Stimulated activated CD4-positive, alpha-beta T cell treated with anti-CD3 and anti-CD28 coated beads, Interleukin-12 subunit alpha, Interleukin-12 subunit beta, amount 100 ng/mL, for 24 hours (primary cell): ENCODE measurements around the gene PAX8.
A peak's percentile ranks its signal among the peaks of the same experiment; 100 is the strongest.

Experiments
- DNase-seq, 2 experiments: peaks; one replicate each; pipeline ENCODE4 v3.0.0-alpha.2; 2020; ENCODE audit warnings: low read depth in 2 of 2

The PAX8 gene

DNA sequence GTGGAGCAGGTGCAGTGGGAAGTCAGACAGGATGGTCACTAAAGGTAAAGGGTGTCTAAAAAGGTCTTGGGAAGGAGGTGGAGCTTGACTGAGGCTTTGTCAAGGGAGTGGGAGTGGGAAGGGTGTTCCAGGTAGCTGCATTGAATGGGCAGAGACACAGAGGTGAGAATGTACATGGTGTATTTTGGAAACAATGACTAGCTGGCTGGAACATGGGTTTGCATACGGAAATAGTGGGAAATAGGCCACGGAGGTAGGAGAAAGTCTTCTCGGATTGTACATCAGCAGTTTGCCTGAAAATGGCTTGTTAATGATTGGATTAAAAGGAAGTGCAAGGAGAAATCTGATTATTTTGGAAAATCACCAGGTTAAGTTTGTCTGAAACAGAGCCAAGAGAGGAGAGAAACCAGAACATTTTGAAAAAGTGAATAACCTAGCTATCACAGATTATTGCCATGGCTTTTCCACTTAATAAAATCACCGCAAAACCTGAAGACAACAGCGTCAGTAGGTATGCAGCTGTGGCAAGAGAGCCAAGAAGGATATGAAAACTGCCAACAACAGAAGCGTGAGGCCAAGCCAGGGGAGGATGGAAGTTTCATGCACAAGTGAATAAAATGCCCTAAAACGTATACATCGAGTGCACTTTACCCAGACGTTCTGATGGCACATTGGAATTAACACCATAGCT is 13.9 kb downstream of the PAX8 start:
- no peak for DNase-seq

DNA sequence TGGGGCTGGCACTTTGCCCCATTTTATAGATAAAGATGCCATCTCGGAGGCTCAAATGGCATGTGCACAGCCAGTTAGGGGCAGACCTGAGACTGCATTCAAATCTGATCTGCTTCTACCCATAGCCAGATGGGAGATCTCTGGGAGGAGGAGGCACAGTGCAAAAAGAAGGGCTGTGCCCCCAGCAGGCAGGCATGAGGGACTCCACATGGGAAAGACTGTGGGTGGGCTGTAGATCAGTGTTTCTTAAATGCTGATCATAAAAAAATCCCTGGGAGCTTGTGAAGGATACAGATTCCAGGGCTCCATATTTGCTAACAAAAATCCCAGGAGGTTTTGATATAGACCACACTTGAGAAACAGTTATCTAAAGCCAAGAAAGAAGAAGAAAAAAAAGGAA is 15.2 kb downstream of the PAX8 start:
- no peak for DNase-seq

DNA sequence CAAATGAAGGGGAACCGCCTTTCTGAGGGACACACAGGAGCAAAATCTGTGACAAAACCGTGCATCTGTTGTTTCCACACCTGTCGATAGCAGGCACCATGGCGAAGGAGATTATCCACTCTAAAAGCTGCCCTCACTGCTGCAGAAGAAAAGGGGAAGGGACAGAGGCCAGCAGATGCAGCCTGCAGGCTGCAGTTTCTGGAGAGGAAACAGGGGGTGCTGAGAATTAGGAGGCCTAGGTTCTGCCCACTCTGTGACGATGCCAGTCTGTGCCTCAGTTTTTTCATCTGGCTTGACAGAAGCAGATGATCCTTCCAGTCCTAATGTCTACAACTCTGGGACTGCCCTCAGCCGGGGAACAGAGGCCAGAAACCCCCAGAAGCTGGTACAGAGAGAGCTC is 17.7 kb downstream of the PAX8 start:
- no peak for DNase-seq

DNA sequence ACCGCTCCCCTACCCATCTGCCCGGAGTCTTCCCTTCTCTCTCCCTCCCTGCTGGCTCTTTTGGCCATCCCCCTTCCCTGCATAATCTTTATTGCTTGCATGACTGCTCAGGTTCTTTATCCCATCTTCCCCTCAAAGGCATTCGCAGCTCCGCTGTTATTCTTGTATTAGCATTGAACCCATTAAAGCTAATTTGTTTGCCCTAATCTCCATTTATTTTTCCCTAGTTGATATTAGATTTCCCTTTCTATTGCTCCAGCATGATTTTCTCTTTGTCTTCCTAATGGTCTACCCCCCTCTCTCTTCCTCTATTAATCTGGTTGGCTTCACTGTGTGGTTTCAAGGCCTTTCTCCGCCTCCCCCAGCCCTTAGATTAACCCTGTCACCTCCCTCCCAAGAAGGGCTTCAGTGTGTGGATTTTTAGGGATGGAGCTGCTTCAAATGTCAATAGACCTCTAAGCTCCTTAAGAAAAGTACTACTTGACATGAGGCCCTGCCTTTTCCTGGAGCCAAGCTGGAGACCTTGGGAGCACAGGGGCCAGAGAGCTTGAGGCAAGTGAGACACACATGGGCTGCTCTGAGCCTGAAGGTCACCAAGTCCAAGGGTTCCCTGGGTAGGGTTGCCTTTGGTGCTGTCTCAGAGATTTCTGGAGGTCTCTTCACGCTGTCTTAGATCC is 20.1 kb downstream of the PAX8 start:
- DNase-seq: no peak

DNA sequence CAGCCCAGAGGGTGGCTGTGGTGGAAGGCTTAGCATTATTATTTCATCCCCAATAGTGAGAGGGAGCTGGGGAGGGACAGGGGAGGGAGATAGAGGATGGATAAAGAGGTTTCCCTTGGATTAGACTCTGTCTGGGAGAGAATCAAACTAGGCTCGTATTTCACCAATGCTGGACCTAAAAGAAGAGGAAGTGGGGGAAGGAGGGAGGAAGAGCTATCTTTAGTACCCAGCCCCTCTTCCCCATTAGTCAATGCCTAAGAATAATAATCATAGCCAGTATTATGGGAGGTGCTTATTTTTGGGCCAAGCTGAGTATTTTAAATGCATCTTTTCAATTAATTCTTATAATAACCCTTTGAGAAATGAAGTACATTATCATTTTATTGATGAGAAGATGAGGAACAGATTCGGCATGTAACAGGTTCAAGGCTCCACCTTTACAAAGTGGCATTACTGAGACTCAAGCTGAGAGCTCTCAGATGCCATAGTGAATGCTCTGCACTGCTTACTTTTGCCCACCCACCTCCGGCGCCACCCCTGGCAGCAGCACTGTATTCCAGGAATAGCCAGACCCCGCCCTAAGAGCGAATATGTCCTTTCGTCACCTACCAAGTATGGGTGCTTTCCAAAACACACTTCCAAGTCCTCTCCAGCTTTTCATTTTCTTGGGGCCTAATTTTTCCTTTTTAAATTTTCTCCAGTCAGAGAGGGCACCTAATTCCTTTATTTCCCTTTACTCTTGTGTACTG is 21.0 kb downstream of the PAX8 start:
- DNase-seq: no peak

DNA sequence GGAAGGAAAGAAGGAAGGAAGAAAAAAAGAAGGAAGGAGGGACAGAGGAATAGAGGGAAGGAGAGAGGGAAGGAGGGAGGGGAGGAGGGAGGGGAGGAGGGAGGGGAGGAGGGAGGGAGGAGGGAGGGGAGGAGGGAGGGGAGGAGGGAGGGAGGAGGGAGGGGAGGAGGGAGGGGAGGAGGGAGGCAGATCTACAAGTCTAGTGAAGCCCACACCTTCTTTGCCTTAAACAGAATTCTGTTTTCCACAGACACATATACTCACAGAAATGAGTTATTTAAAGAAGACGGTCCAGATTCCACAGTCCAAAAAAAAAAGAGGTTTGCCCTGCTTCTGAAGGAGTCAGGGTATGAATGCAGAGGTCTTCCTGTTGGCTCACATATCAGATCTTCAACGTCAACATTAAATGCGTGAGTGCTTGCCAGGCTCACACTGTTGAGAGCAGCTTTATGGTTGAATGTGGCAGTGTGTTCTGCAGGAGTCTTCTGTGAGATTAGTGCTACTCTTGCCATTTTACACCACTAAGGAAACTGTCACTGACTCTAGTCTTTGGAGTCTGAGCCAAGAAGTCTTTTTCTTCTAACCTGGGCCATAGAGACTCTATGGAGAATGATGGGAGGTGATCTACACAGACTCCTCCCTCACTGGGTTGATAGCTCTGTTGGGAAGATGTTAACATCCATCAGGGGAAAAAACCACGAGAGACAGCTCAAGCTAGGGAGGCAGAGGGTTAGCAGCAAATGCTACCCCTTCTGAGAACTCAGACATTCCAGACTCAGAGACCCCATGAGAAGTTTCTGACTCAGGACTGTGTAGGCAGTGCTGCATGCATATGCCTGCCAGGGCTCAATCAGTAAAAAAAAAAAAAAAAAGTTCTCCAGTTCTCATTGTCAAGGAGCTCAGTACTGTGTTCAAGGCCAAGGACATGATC is 23.3 kb downstream of the PAX8 start:
- no peak for DNase-seq

DNA sequence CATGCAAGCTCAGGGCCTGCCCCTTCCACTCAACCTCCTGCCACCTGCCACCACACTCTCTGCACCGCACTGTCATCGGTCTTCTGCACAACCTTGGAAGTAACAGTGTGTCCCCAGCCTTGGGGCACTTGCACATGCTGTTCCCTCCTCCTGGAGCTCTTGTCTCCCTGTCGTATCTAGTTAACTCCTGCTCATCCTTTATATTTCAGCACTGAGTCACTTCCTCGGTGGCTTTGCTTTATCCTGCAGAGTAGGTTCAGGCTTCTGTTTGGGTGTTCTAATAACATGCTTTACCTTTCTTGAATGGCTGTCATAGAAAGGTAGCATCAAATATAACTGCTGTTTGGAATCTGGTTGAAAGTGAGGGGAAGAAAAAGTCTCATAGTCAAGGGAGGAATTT is 25.3 kb downstream of the PAX8 start:
- no peak for DNase-seq

DNA sequence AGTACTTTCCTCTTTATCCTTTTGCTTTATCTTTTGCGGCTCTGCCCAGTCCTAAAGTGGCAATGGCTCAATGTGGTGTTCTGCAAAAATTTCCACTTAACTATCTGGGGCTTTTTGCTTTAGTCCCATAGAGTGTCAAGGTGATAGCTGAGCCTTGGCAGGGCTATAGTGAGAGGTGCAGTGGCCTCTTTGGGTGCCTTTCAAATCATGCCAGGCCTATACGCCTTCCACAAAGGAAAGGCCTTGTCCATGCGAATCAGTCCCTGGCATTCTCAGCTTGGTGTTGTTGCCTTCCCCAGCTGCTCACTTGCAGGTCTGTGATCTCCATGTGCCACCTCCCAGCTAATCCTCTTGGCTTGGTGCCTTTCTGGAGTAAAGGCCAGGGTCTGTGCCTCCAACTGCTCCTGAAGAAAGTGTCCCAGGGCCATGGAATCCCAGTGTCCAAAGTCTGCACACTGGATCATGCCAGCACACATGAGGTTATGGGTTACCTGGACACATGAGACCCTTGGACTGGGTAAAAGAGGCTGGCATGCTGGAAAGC is 26.6 kb downstream of the PAX8 start:
- DNase-seq: no peak

DNA sequence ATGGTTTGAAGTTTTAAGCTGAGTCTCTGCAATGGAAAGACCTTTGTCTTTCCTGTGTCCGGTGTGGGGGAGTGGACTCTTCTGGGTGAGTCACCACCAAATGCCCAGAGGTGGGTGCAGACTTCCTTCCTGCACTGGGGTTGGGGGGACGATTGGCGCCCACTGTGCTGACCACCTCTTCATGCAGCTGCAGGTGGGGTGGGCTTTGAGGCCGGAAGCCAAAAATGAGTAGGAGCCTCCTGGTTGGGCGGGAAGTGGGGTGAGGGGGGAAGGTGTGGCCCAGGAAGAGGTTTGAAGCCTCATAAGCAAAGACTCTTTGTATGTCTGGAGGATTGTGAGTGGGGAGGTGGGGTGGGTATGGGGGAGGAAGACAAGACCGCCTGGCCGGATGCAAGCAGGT is 27.6 kb downstream of the PAX8 start:
- DNase-seq: no peak

DNA sequence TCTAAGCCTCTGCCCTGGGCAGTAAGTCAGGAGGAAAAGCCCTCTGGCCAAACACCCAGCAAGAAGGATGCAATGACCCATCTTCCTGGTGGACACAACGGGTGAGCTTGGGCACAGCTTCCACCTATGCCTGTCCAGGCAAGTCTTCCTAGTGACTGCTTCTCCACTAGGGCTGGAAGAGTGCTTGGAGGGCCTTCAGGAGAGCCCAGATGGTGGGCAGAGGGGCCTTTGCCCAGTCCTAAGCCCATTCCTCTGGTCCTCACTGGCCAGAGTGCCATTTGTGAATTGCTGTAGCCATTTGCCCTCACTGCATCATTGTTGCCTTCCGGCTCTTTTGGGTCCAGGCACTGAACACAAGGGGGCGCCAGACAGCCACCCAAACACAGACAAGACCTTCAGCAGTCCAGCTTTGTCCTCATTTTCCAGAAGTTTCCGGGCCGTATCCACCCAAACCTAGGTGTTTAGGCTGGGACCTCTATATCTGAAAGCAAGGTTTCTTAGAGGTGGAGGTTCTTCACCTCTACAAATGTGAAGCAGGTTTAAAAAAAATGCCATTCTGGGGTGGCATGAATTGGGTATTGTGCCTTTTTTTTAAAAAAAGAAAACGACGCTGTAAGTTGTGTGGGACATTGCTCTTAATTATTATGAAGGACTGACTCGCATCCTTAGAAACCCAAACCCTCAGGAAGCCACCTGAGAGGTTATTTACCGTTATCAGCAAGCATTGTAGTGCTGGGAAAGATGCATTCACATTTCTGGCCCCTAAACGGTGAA is 29.5 kb downstream of the PAX8 start:
- DNase-seq: peak; percentile 44 to 70

DNA sequence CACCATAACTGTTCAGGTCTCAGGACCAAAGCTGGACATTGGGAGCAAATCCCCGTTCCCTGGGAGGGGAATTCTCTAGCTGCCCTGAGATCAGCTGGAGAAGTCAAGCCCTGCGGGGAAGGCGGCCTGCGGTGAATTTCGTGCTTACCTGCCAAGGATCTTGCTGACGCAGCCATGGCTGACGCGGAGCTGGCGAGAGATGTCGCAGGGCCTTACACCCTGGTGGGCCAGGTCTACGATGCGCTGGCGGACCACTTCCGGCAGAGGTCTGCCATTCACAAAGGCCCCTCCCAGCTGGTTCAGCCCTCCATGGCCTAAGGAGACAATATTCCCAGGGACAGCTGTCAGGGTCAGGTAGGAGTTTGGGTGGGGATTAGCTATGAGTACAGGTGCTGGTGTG is 32.1 kb downstream of the PAX8 start:
- no peak for DNase-seq

DNA sequence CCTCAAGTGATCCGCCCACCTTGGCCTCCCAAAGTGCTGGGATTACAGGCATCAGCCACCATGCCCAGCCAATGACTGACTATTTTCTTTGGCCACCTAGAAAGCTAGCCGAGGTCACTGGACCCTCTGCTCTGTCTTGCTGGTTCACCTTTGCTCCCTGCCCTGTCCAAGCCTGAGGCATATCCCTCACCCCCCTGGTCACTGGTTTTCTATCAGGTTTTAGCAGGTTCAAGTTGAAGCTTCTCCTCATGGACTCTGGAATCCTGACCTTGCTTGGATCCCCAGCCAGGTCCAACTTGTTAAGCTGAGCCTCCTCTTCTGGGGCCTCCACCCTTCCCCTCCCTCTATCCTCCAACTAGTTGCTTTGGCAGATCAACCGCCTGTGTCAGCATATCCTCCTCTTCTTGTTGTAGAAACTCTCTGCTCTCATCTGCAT is 33.4 kb downstream of the PAX8 start:
- DNase-seq: no peak

DNA sequence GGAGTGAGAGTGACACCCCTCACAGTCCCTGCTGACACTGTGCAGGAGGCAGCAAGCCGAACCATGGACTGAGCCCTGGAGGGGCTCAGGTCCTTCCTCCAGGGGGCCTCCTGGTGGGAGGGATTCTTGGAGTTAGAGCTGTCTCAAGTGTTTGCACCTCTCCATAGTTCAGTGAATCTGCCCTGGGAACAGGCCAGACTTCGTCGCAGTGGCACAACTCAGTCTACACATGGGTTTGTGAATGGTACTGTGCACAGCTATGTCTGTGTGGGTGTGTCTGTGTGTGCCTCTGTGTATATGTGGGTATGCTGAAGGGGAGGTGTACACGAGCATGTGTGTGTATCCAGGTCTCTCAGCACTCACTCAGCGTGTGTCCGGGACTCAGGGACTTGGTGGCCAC is 36.4 kb downstream of the PAX8 start:
- DNase-seq: no peak

DNA sequence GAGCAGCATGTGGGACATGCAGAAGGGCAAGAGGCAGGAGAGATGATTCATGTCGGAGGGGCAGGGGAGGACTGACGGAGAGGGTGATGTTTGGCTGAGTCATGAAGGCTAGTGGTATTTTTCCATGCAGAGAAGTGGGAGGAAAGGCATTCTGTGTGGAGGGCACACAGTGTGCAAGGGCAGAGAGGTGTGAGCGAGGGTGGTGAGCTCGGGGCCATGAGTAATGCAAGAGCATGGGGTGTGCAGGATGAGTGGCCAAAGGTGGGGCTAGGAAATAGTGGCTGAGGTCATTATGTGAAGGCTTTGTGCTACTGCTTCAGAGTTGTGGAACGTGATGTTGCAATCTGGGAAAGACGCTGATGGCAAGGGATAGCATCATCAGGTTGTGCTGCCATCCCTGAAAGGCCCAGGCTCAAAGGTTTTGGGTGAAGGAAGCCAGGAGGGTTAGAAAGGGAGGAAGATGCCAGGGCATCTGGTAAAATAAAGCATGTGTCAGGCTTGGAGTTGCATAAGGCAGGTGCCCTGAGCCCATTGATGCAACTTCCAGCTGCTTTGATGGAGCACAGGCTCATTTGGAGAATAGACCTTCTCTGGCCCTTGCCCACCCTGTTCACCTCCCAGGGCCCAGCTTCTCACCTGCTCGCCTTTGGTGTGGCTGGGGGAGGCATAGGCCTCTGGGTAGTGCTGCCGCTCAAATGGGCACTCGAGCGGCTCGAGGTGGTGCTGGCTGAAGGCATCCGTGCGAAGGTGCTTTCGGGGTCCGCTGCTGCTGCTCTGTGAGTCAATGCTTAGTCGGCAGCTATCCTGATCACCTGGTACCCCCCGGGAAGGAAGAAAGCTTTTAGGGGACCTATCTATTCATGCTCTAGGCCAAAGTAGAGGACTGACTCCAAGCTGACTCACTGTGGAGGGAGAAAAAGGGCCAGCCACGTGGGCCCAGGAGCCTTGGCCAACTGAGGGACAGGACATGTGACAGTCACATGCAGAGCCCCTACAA is 37.5 kb downstream of the PAX8 start:
- peak; percentile 56 to 61 for DNase-seq

DNA sequence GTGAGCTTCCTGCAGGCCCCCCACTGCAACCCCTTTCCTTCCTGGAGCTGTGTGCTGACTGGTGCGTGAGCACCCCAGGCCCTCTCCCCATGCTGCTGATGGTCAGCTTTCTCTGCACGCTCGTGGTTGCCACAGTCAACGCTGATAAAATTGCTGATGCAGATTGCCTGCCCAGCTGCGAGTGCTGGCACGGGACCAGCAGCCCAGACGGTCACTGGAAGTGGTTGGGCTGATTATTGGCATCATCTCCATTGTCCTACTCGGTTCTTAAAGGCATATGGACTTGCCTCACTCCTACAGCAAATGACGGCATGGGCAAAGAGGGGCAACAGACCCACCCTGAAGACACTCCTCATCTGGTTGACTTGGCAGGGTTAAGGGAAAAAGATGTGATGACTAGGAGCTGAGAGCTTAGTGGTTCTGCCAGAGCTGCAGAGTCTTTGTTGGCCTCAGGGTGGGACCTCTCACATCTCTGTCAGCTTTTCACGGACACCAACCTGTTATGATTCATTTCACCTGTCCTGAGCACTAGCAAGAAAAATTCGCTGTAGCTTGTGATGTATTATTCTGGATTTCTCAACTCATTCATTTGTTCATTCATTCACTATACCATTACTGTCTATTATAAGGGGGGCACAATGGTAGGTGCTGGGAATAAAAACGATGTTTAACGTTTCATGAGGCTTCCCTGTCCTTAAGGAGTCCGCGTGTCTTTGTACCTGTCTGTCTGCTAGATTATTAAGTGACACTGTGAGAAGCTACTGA is 38.4 kb downstream of the PAX8 start:
- DNase-seq: no peak

DNA sequence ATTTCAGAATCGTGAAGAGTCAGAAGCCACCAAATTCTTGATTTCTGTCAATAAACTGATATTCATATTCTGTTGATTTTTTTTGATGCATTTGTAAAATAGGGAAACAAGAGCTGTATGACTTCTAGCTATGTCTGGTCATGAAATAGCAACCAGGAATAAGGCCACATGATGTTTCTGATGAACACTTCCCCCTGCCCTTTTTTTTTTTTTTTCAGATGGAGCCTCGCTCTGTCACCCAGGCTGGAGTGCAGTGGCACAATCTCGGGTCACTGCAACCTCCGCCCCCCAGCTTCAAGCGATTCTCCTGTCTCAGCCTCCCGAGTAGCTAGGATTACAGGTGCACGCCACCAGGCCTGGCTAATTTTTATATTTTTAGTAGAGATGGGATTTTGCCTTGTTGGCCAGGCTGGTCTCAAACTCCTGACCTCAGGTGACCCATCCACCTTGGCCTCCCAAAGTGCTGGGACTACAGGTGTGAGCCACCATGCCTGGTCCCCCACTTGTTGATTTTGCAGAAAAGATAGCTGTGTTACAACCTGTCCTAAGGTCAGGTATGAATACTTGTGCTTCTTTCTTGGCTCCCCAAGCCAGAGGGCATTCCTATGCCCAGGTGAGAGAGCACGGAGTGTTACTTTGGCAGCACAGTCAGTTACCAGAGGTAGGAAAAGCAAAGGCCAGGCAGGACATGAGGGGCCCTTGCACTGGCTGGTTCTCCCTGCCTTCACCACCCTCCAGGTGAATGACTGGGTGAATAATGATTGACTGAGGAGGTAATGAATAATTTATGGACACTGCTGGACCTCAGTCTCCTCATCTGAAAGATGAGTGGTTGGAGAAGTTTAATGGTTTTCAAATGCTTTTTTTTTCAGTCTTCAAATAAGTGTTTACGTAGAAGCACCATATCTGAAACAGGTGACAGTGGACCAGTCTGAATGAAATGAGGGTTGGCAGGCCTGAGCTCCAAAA is 39.6 kb downstream of the PAX8 start:
- no peak for DNase-seq

DNA sequence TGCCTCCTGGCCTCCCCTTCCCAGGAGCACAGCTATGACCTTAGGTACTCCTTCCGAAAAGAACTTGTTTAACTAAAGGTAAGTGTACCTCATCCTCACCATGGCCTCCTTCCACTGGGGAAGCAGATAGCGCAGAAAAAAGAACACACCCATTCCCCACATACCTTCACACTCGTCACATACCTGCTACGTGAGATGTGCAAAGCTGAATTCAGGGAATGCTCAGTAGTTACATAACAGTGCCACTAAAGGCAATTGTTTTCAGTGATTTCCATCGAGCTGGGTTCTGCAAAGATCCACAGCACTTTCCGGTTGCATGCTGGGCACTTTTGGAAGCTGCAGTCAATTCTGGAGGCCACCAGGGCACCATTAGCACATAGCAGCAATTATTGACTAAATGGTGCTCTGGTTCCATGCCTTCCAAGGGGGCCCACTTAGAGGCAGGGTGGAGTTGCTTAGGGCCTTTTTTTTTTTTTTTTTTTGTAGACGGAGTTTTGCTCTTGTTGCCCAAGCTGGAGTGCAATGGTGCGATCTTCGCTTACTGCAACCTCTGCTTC is 41.0 kb downstream of the PAX8 start:
- no peak for DNase-seq
